ENCODE results near the gene VMAC.

VMAC gene

GRCh38 chr19:5955636-5955935, 50.9 kb downstream of the VMAC start:
- no peak for DNase-seq

GRCh38 chr19:5956323-5956722, 51.7 kb downstream of the VMAC start:
- DNase-seq: no peak

DNA sequence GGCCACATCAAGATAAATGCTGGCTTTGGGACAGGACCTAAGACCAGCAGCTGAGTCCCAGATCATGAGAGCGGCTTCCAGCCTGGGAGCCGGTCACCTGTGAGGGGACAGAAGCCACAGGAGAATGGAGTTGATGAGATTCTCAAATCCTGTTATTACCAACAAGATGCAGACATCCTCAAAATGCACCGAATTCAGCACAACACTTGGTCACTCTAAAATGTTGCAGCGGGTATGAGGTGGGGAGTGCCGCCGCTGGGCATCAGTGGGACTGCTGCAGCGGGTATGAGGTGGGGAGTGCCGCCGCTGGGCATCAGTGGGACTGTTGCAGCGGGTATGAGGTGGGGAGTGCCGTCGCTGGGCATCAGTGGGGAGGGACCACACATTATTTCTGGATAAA, 52.1 kb downstream of the VMAC start:
- no peak for DNase-seq

GRCh38 chr19:5957170-5957569, 52.5 kb downstream of the VMAC start:
- no peak for DNase-seq

- no peak for DNase-seq
These were observed 53.6 kb downstream of the VMAC start for GRCh38 chr19:5958074-5958850.

DNA sequence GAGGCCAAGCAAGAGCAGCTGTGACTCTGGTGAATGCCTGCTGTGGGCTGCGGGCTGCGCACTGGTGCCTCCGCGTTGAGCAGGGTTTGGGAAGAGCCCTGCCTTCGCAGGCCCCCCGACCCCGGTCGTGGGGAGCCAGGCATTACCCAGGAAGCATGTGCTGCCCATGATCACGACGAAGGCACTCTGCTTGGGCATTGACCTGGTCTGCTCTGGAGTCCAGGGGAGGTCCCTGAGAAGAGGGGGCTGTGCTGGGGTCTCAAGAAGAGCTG, 54.1 kb downstream of the VMAC start:
- no peak for DNase-seq

- no peak for DNase-seq
These were observed 54.8 kb downstream of the VMAC start for GRCh38 chr19:5959260-5960004.
